Measurements from ENCODE around the gene PTGR3. TPM values are rescaled to one million over a fixed set of nuclear protein-coding genes. Genes with fewer than 3 reads are reported as not detected.

Gene PTGR3
- total RNA-seq, 1 experiment from 2014 or later: 9.3 TPM

- intact Hi-C loops (cut with micrococcal nuclease; ENCODE audit: unreplicated experiment): no loop called here
- H3K27me3 Mint-ChIP-seq (ENCODE audit: insufficient read depth, unreplicated experiment): peaks cover 3% of the 10 kb centered on the region
- H3K4me3 Mint-ChIP-seq (ENCODE audit: unreplicated experiment): no peak overlapping the region
- H3K9me3 Mint-ChIP-seq (ENCODE audit: unreplicated experiment): peaks cover 15% of the 10 kb centered on the region
- no TSS peak for BruUV-seq (replicated peaks)
- POLR2A ChIA-PET: no interaction called here
- Histone ChIP-seq H3K4me3 (ENCODE audit: low read depth, low read length) (no peak overlapping the region), H3K27me3 (replicated peaks; ENCODE audit: control insufficient read depth, insufficient read depth, low read length) (no peaks in the 10 kb centered on the region), H3K4me1 (no peaks in the 10 kb centered on the region), H3K36me3 (ENCODE audit: control insufficient read depth, insufficient read depth, low read length) (no peaks in the 10 kb centered on the region), H3K9me3 (no peaks in the 10 kb centered on the region)
- no peak for TF ChIP-seq CTCF (IDR thresholded peaks at IDR 0.05; ENCODE audit: insufficient read depth in 1 of 2, low read depth in 1 of 2, low read length in 1 of 2, severe bottlenecking in 1 of 2, unreplicated experiment in 1 of 2)
- H3K4me1 Mint-ChIP-seq (ENCODE audit: low read depth, unreplicated experiment): no peaks in the 10 kb centered on the region
- CTCF ChIA-PET: no interaction called here
- H3K36me3 Mint-ChIP-seq (ENCODE audit: insufficient read depth, unreplicated experiment): no peaks in the 10 kb centered on the region
- H3K27ac Mint-ChIP-seq (ENCODE audit: unreplicated experiment): no peak overlapping the region
- DNase-seq: no peak
Observed at GRCh38 chr18:75159238-75159518, 49.8 kb downstream of the PTGR3 start.

Other genes starting within 250 kb of the PTGR3 start
- gene TSHZ1, start 1.7 kb upstream of the PTGR3 start, total RNA-seq (2022): 3.4 and 4.4 TPM in 2 replicates
- gene SMIM21, start 218.6 kb upstream of the PTGR3 start, total RNA-seq (2022): not detected in 2 replicates